IMR-90 (cell line): ENCODE data around the gene FANCG. TPM values are rescaled to one million over a fixed set of nuclear protein-coding genes. Genes with fewer than 3 reads are reported as not detected.

ENCODE experiments used
- ATAC-seq: fragments of 200-7000 bp; cut with Tn5 transposase; 2 replicates; pipeline ENCODE4 v1.9.1; 2020; ENCODE audit warnings: low read depth, mild to moderate bottlenecking, moderate library complexity
- BruUV-seq: library from RNA; stranded (reverse); fragments of 400-500 nt; replicated peaks from 2 replicates; lab custom pipeline; 2021; lab: Mats Ljungman, UMichigan
- CTCF ChIA-PET: fragments of 300-600 bp; formaldehyde crosslinking; extraction: SDS; loops from one replicate; lab custom pipeline; 2021; ENCODE audit warnings: antibody characterized with exemption; lab: Yijun Ruan, JAX
- POLR2A ChIA-PET: fragments of 300-600 bp; sonication (Branson Sonifier 250); formaldehyde crosslinking; loops from one replicate; lab custom pipeline; 2022; ENCODE audit warnings: antibody characterized with exemption; ENCODE audit not compliant: unreplicated experiment; lab: Charles Lee
- DNase-seq: peaks from one replicate; pipeline ENCODE4 v3.0.0; 2013
- H2AFZ ChIP-seq: replicated peaks from 2 replicates; pipeline ENCODE3; 2013; ENCODE audit warnings: low read length, mild to moderate bottlenecking; ENCODE audit not compliant: poor library complexity
- H2AK5ac ChIP-seq: 2 replicates; pipeline ENCODE4 v1.6.1; 2013; ENCODE audit warnings: low read depth, low read length, inconsistent platforms
- H2AK9ac ChIP-seq: replicated peaks from 2 replicates; pipeline ENCODE3; 2013; ENCODE audit warnings: mild to moderate bottlenecking, low read depth, low read length, moderate library complexity; ENCODE audit not compliant: poor library complexity
- H2BK120ac ChIP-seq: 2 replicates; pipeline ENCODE4 v1.6.1; 2013; ENCODE audit warnings: low read depth, low read length, inconsistent platforms
- H2BK15ac ChIP-seq: 3 replicates; pipeline ENCODE4 v1.6.1; 2013; ENCODE audit warnings: low read depth, low read length, inconsistent platforms
- H2BK20ac ChIP-seq: 2 replicates; pipeline ENCODE4 v1.6.1; 2013; ENCODE audit warnings: low read depth, mild to moderate bottlenecking, inconsistent platforms, low read length, moderate library complexity
- H2BK5ac ChIP-seq: 2 replicates; pipeline ENCODE4 v1.6.1; 2013; ENCODE audit warnings: mild to moderate bottlenecking, low read depth, low read length, inconsistent platforms; ENCODE audit not compliant: poor library complexity, severe bottlenecking
- H3K14ac ChIP-seq: replicated peaks from 2 replicates; pipeline ENCODE4 v1.6.1; 2013; ENCODE audit warnings: low read depth, low read length, inconsistent platforms
- H3K18ac ChIP-seq: 2 replicates; pipeline ENCODE4 v1.6.1; 2013; ENCODE audit warnings: low read depth, low read length, control low read depth
- H3K23ac ChIP-seq: 2 replicates; pipeline ENCODE4 v1.6.1; 2013; ENCODE audit warnings: low read depth, low read length, inconsistent platforms
- H3K27ac ChIP-seq: 2 replicates; pipeline ENCODE4 v1.5.1; 2013; ENCODE audit warnings: mild to moderate bottlenecking, control low read depth, low read length; ENCODE audit not compliant: insufficient read depth
- H3K27me3 ChIP-seq: 2 replicates; pipeline ENCODE4 v1.6.1; 2013; ENCODE audit warnings: low read length; ENCODE audit not compliant: control insufficient read depth, insufficient read depth
- H3K36me3 ChIP-seq: 2 replicates; pipeline ENCODE4 v1.6.1; 2013; ENCODE audit warnings: low read length, mixed read lengths; ENCODE audit not compliant: control insufficient read depth, insufficient read depth
- H3K4ac ChIP-seq: 2 replicates; pipeline ENCODE4 v1.6.1; 2013; ENCODE audit warnings: low read depth, low read length, inconsistent platforms
- H3K4me1 ChIP-seq: 2 replicates; pipeline ENCODE4 v1.6.1; 2013; ENCODE audit warnings: low read length, mixed read lengths; ENCODE audit not compliant: control insufficient read depth, insufficient read depth
- H3K4me2 ChIP-seq: 2 replicates; pipeline ENCODE4 v1.6.1; 2013; ENCODE audit warnings: low read depth, mild to moderate bottlenecking, control low read depth, low read length, moderate library complexity
- H3K4me3 ChIP-seq: 2 replicates; pipeline ENCODE4 v1.5.1; 2013; ENCODE audit warnings: low read depth, mild to moderate bottlenecking, control low read depth, low read length, moderate library complexity; ENCODE audit not compliant: insufficient read depth
- H3K56ac ChIP-seq: 2 replicates; pipeline ENCODE4 v1.6.1; 2013; ENCODE audit warnings: low read length, inconsistent platforms; ENCODE audit not compliant: insufficient read depth; ENCODE audit errors: extremely low read depth
- H3K79me1 ChIP-seq, 2 experiments: 2 replicates each; pipeline ENCODE4 v1.6.1; 2013; ENCODE audit warnings: low read length in 2 of 2, inconsistent platforms in 1 of 2, low read depth in 1 of 2
- H3K9ac ChIP-seq: 2 replicates; pipeline ENCODE4 v1.6.1; 2013; ENCODE audit warnings: low read depth, low read length, control low read depth
- H3K9me1 ChIP-seq: 2 replicates; pipeline ENCODE4 v1.6.1; 2013; ENCODE audit warnings: low read length, inconsistent platforms; ENCODE audit not compliant: insufficient read depth
- H3K9me3 ChIP-seq: 2 replicates; pipeline ENCODE4 v1.6.1; 2013; ENCODE audit warnings: low read length; ENCODE audit not compliant: control insufficient read depth, insufficient read depth
- H4K20me1 ChIP-seq: 2 replicates; pipeline ENCODE4 v1.6.1; 2013; ENCODE audit warnings: low read length, inconsistent platforms; ENCODE audit not compliant: insufficient read depth
- H4K5ac ChIP-seq: 2 replicates; pipeline ENCODE4 v1.6.1; 2013; ENCODE audit warnings: mild to moderate bottlenecking, low read depth, low read length, control low read depth
- H4K8ac ChIP-seq, 2 experiments: 2 replicates each; pipeline ENCODE4 v1.6.1; 2013; ENCODE audit warnings: low read depth in 2 of 2, low read length in 2 of 2, control low read depth in 1 of 2, inconsistent platforms in 1 of 2
- H4K91ac ChIP-seq: 2 replicates; pipeline ENCODE4 v1.6.1; 2013; ENCODE audit warnings: low read depth, low read length, inconsistent platforms; ENCODE audit not compliant: insufficient read depth
- CEBPB ChIP-seq: IDR thresholded peaks from 2 replicates; pipeline ENCODE4 v1.6.1; 2012; ENCODE audit warnings: low read depth, low read length, improper control_type of control experiment
- ELK1 ChIP-seq: fragments of 150-350 bp; IDR thresholded peaks from 2 replicates; pipeline ENCODE4 v1.6.1; 2016; ENCODE audit warnings: low read depth, mild to moderate bottlenecking, low read length, moderate library complexity, borderline replicate concordance
- MAZ ChIP-seq: IDR thresholded peaks from 2 replicates; pipeline ENCODE4 v1.6.1; 2012; ENCODE audit warnings: low read depth, mild to moderate bottlenecking, low read length, improper control_type of control experiment, moderate library complexity, borderline replicate concordance
- NFE2L2 ChIP-seq: fragments of 150-350 bp; IDR thresholded peaks from 2 replicates; pipeline ENCODE4 v1.6.1; 2016; ENCODE audit warnings: low read depth, mild to moderate bottlenecking, low read length
- RFX5 ChIP-seq: IDR thresholded peaks from 2 replicates; pipeline ENCODE4 v1.8.0; 2012; ENCODE audit warnings: low read depth, mild to moderate bottlenecking, low read length, moderate library complexity
- WGBS, 2 experiments: methylation state at CpG; one replicate each; pipeline versions ENCODE4 v1.1.5 to v1.1.7; 2013; ENCODE audit warnings: missing lambda C conversion rate in 2 of 2; ENCODE audit not compliant: insufficient read length in 1 of 2; ENCODE audit errors: extremely low coverage in 2 of 2; 5-methylcytosine and 5-hydroxymethylcytosine counted together
- dilution Hi-C: fragments of 300-500 bp; cut with HindIII; formaldehyde crosslinking; loops from one replicate; pipeline ENCODE4 v1.14.3; 2018; ENCODE audit warnings: low sequenced_read_pairs; ENCODE audit not compliant: unreplicated experiment
- in situ Hi-C: fragments of 300-500 bp; cut with MboI; formaldehyde crosslinking; loops from 3 replicates; pipeline ENCODE4 v1.14.3; 2019; ENCODE audit warnings: low sequenced_read_pairs, inconsistent platforms, mixed read lengths
- intact Hi-C: fragments of 100-400 bp; cut with micrococcal nuclease; formaldehyde crosslinking; loops from 2 replicates; pipeline ENCODE4 v1.10.0; 2022
- polyA plus RNA-seq, 3 experiments: library from polyadenylated mRNA; depleted of rRNA; stranded (reverse); fragments of >200 nt; gene quantifications; 2 replicates each; pipeline ENCODE4 v1.2.3, GENCODE V29; 2012; ENCODE audit warnings: low replicate concordance in 1 of 3
- total RNA-seq: library from RNA; depleted of rRNA; stranded (reverse); fragments of >200 nt; gene quantifications from 2 replicates; pipeline ENCODE4 v1.2.3, GENCODE V29; 2012
- TF ChIP-seq, protein P1 (sequence below): fragments of 150-350 bp; IDR thresholded peaks from 2 replicates; pipeline ENCODE4 v1.6.1; 2017; ENCODE audit warnings: mild to moderate bottlenecking, antibody characterized with exemption, low read length, low read depth

FANCG gene
- total and polyA plus RNA-seq, 2 of the 4 experiments (the other 2 are of a cell fraction) = 16.1 to 19.3 TPM

GRCh38 chr9:35073279-35073612 is 6.5 kb downstream of the FANCG start:
- H2BK120ac ChIP-seq = peak overlapping the region; percentile 42
- H2AFZ ChIP-seq = peak overlapping the region; percentile 91
- peaks cover 13% of the 10 kb centered on the region for H3K4me1 ChIP-seq
- ChIA-PET POLR2A (no interaction called here), CTCF (no interaction called here)
- H3K4me2 ChIP-seq = no peak overlapping the region
- peak; percentile 19 for DNase-seq
- peak overlapping the region; percentile 82 for H3K4ac ChIP-seq
- H2BK5ac ChIP-seq = peak overlapping the region; percentile 63
- no peak overlapping the region for H3K4me3 ChIP-seq
- H2AK9ac ChIP-seq = peak overlapping the region; percentile 93
- no peak for ATAC-seq
- 0 out of 2 replicates have a peak overlapping the region, but pooled peaks have one; percentile 72 for H4K91ac ChIP-seq
- H4K8ac ChIP-seq = peak overlapping the region; percentile 74 to 99; a peak in 3 of 4 replicates
- H3K14ac ChIP-seq = peak overlapping the region; percentile 71; the same call in 1 of the 2 replicates
- H3K9ac ChIP-seq = no peak overlapping the region
- BruUV-seq = no TSS peak
- H2BK20ac ChIP-seq = no peak overlapping the region; the same call in 1 of the 2 replicates
- H3K79me1 ChIP-seq = peaks cover 9 to 60% of the 10 kb centered on the region in 2 experiments; a peak in 3 of 4 replicates
- dilution Hi-C loops = no loop called here
- in situ Hi-C loops = no loop called here
- H3K27ac ChIP-seq = peak overlapping the region; percentile 65; the same call in 1 of the 2 replicates
- intact Hi-C loops = loop anchor here (2.0 to 10.0 kb wide), 2 partner anchors 84 to 308 kb away; partner anchors contain the start of gene DNAJB5
- H3K27me3 ChIP-seq = no peaks in the 10 kb centered on the region
- peak overlapping the region; percentile 23; the same call in 1 of the 2 replicates for H3K56ac ChIP-seq
- peak overlapping the region; percentile 69; the same call in 1 of the 3 replicates for H2BK15ac ChIP-seq
- H2AK5ac ChIP-seq = peak overlapping the region; percentile 90
- TF ChIP-seq, protein P1, sequence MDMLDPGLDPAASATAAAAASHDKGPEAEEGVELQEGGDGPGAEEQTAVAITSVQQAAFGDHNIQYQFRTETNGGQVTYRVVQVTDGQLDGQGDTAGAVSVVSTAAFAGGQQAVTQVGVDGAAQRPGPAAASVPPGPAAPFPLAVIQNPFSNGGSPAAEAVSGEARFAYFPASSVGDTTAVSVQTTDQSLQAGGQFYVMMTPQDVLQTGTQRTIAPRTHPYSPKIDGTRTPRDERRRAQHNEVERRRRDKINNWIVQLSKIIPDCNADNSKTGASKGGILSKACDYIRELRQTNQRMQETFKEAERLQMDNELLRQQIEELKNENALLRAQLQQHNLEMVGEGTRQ = no peak
- TF ChIP-seq CEBPB (no peak), ELK1 (no peak), MAZ (no peak), RFX5 (no peak), NFE2L2 (no peak)
- peaks cover 27% of the 10 kb centered on the region for H3K9me1 ChIP-seq
- H4K5ac ChIP-seq = peak overlapping the region; percentile 81
- H3K18ac ChIP-seq = no peak overlapping the region
- WGBS, 2 experiments = no CpG with 5 or more reads among the region's 2 CpGs
- peaks cover 2% of the 10 kb centered on the region for H3K36me3 ChIP-seq
- no peaks in the 10 kb centered on the region for H3K9me3 ChIP-seq
- peaks cover 42% of the 10 kb centered on the region for H4K20me1 ChIP-seq
- H3K23ac ChIP-seq = 0 out of 2 replicates have a peak overlapping the region, but pooled peaks have one; percentile 19
